ENCODE data around the gene MYL11. TPM values are rescaled to one million over a fixed set of nuclear protein-coding genes. Genes with fewer than 3 reads are reported as not detected.

MYL11 gene
- total RNA-seq, 1 donor from 2014 or later, result not detected

DNA sequence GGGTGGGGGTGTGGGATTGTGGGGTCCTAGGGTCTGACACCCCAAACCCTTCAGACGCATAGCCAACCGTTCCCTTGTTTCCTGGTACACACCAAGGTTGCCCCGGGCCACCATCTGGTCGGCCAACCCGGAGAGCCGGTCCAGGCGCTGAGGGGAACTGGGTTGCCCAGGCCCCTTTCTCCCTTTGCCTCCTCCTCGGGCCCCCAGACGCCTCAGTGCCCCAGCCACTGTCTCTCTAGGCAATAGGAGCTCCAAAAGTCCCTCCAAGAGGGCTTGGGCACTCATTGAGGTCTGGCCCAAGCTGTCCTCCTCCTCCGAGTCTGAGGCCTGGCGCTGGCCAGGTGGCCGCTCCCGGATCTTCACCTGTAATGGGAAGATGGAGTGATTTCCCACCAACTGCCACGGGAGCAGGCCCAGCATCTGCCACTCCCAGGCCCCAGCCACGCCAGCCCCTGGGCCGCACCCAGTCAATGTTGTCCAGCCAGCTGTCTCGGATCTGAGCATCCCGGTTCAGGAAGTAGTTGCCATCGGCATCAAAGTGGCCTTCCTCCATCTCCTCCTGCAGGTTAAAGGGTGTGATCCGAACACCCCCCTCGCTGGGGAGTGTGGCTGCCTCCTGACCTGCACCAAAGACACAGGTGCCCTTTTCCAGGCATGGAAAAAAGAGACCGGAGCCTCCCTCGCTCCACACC is 21.0 kb upstream of the MYL11 start:
- intact Hi-C loops (cut with micrococcal nuclease), result loop anchor here (2.0 kb wide), 1 partner anchor 55 kb away; no protein-coding TSS in a partner anchor

DNA sequence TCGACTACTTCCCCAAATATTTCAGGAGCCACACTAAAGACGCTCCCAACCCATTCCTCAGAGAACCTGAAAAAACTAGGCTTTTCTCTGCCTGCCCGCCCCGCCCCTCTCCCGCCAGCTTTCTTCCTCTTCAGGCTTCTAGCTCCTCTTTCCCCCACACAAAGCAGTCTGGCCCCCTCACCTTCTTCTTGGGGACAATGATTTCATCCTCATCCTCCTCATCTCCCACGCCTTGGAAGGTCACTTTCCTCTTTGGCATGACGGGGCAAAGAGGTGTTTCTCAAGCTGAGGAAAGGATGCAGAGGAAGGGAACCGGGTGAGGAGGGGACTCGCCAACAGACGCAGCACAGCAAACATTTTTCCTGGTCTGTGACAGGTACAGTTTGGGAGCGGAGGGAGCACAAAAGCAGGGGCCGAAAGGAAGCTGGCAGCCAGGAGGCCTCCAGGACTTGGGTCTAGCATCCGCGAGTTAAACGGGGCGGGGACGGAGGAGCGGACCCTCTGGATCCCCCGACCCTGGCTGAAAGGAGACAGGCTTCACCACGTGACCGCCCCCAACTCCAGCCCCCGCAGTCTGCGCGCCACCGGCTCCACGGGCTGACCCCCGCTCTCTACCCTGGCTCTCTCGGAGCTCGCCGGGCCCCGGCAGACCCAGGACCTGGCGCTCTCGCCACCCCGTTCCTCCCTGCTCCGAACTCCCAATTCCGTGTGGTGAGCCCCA is 20.0 kb upstream of the MYL11 start:
- intact Hi-C loops (cut with micrococcal nuclease), result loop anchor here (1.0 to 5.0 kb wide), 5 partner anchors 16 to 287 kb away; partner anchors contain the start of genes ALDOA and TBC1D10B

DNA sequence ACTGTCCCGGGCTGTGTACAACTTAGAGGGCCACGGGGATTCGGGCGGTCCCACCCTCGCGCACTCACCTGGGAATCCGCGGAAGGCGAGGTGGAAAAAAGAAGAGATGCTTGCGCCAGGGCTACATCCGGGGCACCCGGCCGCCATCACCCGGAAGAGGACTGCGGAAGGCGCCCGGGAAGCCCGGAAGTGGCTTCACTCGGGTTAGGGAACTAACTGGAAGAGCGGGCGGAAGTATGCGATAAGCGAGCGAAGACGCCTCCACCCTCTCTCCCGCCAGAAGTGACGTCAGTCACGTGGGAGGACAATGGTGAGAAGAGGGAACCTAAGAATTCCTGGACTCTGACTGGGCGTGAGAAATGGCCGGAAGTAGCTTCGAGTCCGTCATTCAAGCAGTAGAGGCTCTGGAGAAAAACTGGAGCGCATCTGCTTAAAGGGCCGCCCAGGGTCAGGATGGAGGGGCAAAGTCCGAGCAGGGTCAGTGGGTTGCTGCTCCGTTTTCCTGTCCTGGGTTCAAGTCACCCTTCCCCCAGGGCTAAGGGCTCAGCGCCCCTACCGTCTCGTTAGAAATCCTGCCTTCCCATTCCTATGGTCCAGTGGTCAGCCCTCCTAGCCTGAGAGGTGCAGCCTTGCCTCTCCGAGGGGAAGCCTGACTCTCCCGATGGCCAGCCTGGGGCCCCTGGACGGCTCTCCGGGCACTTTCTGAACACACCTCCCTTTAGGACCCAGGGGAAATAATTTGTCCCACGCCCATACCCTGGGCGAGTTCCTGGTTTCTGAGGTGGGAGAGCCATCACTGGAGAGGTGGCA is 19.3 kb upstream of the MYL11 start, which contains the start of gene CD2BP2:
Gene CD2BP2 (minus strand): TSS at position 165 of the 810 bp plus-strand sequence. CDS start 627 bp downstream, outside the sequence.
- intact Hi-C loops (cut with micrococcal nuclease), result loop anchor here (1.0 to 5.0 kb wide), 5 partner anchors 15 to 288 kb away; partner anchors contain the start of genes ALDOA and TBC1D10B

DNA sequence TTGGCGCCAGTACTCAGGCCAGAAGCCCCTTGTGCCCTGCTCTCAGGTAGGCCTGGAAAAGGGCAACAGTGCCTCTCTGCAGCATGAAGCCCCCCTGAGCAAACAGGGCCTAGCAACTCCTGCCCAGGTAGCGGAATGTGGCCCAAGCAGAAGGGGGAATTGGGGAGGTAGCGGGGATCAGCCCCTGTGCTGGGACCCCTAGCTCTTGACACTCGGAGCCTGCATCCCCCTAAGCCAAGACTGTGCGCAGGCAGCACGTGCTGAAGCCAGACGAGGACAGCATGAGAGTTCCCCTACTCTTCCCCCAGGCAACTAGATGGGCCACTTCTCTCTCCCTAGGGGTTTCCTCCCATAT is 18.7 kb upstream of the MYL11 start:
- intact Hi-C loops (cut with micrococcal nuclease), result loop anchor here (1.0 to 5.0 kb wide), 5 partner anchors 14 to 289 kb away; partner anchors contain the start of genes ALDOA and TBC1D10B

DNA sequence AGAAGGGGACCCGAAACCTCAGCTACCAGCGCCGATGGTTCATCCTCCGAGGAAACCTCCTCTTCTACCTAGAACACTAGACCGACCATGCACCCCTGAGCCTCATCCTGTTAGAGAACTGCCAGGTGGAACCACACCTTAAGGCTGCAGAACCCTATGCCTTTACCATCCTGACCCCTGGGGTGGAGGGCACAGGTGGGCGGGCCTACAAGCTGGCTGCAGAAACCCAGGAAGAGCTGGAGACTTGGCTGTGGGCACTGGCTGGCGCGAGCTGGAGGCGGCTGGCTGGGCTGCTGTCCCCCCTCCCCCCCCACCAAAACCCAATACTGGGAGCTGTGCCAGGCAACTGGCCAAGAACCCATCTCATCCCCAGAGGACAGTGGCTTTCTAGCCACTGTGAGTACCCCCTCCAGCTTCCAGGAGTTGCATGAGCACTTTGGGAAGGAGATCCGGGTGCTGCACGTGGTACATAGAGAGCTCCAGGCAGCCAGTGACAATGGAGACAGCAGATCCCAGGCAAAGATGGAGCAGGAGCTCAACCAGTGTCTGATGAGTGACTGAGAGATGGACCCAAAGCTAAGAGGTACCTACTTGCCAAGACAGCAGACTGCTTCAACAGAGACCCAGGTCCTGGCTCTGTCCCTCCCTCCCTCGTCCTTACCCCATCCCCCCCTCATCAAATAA is 18.1 kb upstream of the MYL11 start:
- intact Hi-C loops (cut with micrococcal nuclease), result loop anchor here (5.0 kb wide), 1 partner anchor 289 kb away; the partner anchor contains the start of gene ALDOA

DNA sequence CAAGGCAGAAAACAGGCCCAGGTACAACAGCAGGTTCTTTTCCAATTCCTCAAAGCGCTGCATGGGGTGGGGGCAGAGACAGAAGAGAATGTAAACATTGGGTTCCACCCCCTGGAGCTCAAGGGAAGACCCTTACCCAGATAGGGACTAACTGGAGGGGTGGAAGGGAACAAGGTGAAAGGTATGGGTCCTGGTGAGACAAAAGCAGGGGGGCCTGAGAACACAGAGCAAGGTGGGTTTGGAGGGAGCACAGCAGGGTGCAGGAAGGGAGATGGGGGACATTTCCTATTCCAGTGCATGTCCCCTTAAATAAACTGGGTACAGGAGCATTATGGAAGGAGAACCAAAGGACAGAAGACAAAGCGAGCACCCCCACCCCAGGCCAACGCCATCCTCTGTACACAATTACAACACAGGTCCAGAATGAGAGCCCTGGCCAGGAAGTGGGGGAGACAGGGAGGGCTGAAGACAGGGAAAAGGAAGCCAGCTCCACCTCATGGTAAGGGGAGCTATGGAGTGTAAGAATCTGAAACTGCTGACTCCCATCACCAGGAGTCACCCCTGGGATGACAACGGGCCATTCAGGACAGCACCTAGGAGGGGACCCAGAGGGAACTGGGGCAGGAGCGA is 17.4 kb upstream of the MYL11 start:
- intact Hi-C loops (cut with micrococcal nuclease), result loop anchor here (5.0 kb wide), 1 partner anchor 290 kb away; the partner anchor contains the start of gene ALDOA

DNA sequence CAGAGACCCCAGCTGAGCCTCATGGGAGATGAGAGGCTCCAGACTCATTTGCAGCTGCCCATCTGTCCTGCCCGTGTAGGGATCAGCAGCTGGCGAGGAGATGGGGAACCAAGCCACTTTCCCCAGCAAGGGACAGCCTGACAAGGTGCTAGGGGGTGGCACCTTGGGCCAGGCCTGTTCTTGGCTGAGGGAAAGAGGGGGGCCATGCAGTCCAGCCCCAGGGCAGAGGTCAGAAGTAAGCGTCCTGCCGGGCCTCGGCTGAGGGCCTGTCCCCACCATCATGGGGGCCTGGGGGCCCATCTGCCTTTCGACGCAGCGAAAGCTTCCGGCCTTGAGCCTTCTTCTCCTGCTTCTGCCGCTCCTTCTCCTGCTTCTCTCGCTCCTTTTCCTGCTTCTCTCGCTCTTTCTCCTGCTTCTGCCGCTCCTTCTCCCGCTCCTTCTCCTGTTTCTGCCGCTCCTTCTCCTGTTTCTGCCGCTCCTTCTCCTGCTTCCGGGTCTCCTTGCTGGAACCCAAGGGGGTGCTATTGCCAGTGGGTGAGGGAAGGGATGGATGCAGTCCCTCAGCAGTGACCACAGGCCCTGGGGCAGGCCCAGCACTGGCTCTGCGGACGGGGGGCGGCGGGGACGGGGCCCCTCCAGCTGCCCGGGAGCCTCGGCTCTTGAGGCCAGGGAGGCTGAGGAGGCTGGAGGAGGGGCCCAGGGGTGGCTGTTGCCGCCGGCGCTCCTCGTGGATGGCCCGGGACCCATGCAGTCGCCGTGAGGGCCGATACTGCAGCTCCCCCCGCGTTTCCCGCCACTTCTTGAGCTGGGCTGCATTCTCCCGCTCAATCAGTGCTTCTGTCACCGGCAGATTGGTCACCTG is 16.7 kb upstream of the MYL11 start:
- intact Hi-C loops (cut with micrococcal nuclease), result loop anchor here (5.0 kb wide), 1 partner anchor 291 kb away; the partner anchor contains the start of gene ALDOA

DNA sequence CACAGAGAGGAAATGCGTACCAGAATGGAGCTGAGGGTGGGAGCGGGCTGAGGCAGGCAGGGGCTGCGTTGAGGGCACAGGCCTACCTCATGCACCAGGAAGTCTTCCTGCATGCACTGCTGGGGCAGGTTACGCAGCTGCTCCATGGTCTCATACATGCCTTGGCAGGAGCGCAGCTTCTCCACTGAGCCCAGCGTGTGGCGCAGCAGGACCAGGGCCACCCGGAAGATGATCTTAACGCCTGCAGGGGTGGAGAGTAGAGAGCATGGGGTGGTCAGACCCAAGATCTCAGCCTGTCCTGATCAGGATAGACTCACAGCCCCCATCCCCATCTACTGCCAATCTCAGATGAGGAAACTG is 16.0 kb upstream of the MYL11 start:
- intact Hi-C loops (cut with micrococcal nuclease), result loop anchor here (5.0 kb wide), 1 partner anchor 291 kb away; the partner anchor contains the start of gene ALDOA

DNA sequence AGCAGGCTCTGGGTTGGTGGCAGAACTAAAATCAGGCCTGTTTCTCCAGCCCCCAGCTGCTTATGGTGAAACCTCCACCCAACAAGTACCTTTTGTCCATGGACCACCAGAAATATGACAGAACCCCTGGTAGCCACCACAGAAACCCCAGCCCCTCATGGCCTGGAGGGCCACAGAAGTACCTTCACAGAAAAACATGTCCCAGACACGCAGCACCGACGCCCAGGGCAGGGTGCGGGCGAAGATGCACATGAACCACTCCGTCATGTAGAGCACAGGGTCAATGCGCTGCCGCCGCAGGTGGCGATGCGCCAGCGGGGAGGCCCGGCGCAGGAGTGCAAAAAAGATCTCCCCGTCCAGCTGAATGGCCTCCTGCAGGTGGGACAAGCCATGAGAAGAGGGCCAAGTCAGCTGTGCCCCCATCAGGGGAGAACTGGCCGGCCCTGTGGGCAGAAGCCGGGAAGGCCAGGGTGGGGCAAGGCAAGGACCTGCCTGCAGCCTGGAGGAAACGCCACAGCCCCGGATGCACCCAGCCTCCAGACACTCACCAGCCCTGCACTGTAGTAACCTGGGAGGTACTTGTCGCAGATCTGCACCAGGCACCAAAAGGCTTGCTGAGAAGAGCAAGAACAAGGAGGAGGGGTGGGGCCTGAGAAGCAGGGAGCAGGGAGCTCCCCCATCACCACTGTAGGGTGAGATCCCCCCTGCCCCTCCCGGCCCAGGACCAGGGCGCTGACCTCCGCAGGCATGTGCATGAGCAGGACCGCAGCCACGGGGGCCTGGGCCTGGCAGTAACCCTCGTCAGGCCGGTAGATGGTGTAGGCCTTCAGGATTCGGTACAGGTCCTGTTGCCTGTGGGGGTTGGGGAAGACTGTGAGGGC is 15.4 kb upstream of the MYL11 start:
- intact Hi-C loops (cut with micrococcal nuclease), result loop anchor here (5.0 kb wide), 1 partner anchor 292 kb away; the partner anchor contains the start of gene ALDOA

DNA sequence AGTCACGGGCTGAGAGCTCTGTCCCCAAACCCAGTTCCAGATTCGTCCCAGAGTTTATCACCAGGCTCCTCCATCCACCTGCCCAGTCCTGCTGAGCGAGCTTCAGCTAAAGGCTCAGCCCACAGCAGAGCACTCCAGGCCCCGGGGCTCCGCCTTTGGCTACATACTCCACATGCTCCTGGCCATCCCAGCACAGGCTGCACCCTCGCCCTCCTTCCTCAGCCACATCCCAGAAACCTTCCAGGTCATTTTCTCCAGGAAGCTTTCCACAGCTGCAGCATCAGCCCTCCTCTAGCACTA is 14.8 kb upstream of the MYL11 start:
- intact Hi-C loops (cut with micrococcal nuclease), result loop anchor here (5.0 kb wide), 1 partner anchor 293 kb away; the partner anchor contains the start of gene ALDOA

DNA sequence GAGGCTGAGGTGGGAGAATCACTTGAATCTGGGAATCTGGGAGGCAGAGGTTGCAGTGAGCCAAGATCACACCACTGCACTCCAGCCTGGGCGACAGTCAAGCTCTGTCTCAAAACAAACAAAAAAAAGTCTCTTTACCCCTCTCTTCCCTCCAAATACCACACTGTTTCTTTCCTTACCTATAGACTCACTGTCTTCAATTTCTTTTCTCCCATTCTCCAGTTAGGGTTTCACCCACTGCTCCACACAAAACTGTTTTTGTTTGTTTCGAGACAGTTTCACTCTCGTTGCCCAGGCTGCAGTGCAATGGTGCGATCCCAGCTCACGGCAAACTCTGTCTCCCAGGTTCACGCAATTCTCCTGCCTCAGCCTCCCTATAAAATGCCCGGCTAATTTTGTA is 13.4 kb upstream of the MYL11 start:
- intact Hi-C loops (cut with micrococcal nuclease), result no loop called here

DNA sequence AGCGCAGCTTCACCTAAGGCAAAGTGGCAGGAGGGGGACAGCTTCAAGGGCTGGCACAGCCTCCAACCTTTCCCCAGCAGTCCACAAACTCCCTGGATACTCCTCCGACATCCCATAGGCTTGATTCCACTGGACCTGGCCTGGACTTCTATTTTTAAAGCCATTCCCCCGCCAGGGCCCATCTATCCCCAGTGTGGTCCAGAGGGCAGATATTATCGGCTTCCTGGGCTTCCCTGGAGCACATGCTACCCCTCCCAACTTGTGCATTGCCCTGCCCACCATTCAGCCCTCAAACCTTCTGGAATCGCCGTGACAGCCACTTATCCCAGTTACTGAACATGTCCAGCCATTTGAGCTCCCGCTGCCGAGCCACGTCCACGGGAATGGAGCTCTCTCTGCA is 9.4 kb upstream of the MYL11 start:
- intact Hi-C loops (cut with micrococcal nuclease), result no loop called here

DNA sequence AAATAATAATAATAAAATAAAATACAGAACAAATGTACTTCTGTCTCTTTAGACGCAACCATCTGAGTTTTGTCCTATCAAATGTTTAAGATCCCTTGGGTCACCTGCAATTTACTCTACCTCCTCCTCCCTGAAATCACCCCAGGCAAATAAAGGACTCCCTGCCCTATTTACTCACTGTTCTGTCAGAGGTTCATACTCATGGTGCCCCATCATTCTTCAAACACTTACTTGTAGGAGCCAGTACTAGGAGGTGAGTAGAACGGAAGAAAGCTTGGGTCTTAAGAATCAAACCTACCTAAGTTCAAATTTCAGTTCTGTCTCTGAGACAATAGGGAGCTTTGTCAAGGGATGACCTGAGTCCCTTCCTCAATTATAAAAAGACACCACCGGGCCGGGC is 8.1 kb upstream of the MYL11 start:
- intact Hi-C loops (cut with micrococcal nuclease), result no loop called here

DNA sequence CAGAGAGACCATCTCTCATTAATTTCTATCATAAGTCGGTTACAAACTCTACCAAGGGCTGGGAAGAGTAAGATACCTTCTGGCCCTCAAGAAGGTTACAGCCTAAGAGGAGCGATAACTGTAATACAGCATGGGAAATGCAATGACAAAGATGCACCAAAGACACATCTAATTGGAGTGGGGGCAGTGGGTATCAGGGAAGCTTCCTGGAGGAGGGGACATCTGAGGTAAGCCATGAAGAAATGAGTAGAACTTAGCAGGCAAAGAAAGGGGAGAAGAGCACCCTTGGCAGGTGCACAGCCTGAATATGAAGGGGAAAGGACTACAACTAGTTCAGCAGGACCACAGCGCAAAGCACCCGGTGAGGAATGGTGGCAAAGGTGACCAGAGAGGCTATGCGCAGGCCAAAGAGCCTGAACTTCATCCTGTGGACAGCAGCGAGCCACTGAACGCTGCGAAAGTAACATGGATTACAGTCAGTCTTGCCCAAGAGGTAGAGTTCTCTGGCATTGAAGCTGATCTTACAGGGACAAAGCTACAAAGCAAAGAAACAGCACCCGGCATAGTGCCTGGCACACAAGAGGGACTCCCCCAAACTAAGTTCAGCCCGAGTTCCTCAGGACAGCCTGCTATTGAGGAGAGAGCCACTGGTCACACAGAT is 7.1 kb upstream of the MYL11 start:
- intact Hi-C loops (cut with micrococcal nuclease), result no loop called here

DNA sequence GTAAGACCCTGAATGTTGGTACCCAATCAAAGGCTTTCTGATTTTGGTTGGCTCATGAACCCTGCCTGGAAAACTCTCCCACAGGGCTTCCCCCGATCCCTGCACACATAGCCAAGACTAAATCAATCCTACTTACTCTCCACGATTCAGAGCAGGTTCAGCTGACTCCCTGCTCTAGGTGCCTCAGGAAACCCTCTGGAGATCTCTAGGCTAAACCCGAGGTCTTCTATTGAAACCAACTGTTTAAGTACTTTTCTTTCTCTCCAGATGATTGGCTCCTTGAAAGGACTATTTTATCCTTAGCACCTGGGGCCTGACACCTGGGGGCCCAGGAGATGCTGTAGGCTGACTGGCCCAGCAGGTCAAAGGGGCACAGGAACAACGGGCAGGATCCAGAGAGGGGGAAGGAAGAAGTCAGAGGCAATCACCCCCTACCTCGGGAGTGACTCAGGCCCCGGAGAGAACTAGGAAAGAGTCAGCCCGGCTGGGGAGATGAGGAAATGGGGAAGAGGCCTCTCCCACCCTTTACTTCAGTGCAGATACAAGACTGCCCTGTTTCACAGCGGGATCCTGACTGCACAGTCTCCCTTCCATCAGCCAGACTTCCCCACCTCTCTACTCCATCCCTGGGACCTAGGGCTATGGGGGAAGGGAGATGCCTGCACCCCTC is 6.3 kb upstream of the MYL11 start:
- intact Hi-C loops (cut with micrococcal nuclease), result no loop called here

DNA sequence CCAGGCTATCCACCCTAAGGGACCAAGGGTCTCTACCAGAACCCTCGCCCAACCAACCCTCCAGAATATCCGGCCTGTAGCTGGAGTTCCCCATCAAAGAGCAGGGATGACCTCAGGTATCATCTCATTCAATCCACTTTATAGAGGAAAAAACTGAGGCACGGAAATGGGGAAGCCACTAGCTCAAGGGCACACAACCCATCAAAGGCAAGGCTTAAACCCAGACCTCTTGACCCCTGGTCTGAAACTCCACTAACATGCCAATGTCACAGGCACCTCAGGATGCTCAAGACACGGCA is 5.9 kb upstream of the MYL11 start:
- intact Hi-C loops (cut with micrococcal nuclease), result no loop called here

DNA sequence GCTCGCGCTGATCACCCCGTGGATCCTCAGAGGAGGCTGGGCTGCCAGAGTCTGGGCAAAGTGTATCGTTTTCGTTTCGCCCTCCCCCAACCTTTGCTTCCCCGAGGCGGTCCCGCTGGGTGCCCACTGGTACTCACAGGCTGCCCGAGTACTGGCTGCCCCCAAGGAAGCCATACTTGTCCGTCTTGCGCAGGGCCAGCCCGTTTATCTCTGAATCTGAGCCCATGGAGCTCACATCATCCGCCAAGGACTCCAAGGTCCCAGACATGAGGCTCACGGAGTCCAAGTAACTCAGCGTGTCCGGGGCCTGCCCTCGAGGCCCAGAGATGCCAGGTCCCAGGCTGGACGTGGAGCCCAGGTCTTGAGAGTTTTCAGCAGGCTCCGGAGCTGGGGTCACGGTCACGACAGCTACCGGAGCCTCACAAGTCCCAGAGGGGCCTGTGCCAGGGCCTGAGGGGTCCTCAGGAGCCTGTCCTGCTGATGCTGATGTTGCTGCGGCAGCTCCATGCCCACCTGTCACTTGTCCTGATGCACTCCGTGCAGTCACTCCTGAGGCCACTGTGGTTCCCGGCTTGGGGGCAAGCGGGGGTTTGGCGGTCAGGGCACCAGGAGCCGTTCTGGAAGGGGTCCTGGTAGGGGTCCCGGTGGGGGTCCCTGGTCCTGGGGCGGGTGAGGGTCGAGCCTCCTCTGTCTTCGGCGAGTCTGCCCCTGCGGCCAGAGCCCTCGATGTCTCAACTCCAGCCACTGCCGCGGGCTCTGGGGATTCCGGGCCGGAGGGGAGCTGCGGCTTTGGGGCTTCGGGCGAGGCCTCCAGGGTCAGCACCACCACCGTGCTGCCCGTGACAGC is 5.3 kb upstream of the MYL11 start:
- intact Hi-C loops (cut with micrococcal nuclease), result no loop called here
